K562 (cell line): Measurements from ENCODE around the gene PEPD. TPM values are rescaled to one million over a fixed set of nuclear protein-coding genes. Genes with fewer than 3 reads are reported as not detected.

Experiments used
- ATAC-seq: fragments of 200-7000 bp; cut with Tn5 transposase; 3 replicates; pipeline ENCODE4 v1.9.1; 2020; ENCODE audit warnings: moderate library complexity
- BruUV-seq: library from RNA; stranded (reverse); fragments of 400-500 nt; replicated peaks from 2 replicates; lab custom pipeline; 2021; lab: Mats Ljungman, UMichigan
- CTCF ChIA-PET: fragments of 300-600 bp; formaldehyde crosslinking; extraction: SDS; loops from one replicate; lab custom pipeline; 2021; ENCODE audit warnings: low intra/inter-chr PET ratio; lab: Yijun Ruan, JAX
- POLR2A ChIA-PET: fragments of 300-600, 350-650 bp; sonication (Branson Sonifier 250); formaldehyde crosslinking; extraction: SDS; loops from one replicate; lab custom pipeline; 2021; ENCODE audit warnings: antibody characterized with exemption, inconsistent platforms; lab: Yijun Ruan, JAX
- DNase-seq, 4 experiments: peaks; one replicate each; pipeline versions ENCODE4 v3.0.0 to v3.0.0-alpha.2; 2011 to 2018; ENCODE audit warnings: low spot score in 3 of 4, mixed read lengths in 3 of 4; ENCODE audit errors: extremely low read depth in 1 of 4
- FAIRE-seq: peaks from 2 replicates; lab custom pipeline; 2011; peaks lifted over from hg19 to GRCh38; lab: Jason Lieb, UNC
- H2AFZ ChIP-seq: 2 replicates; pipeline ENCODE4 v1.6.0; 2011; ENCODE audit warnings: low read depth, low read length, control low read depth, inconsistent platforms
- H3K27ac ChIP-seq: fragments of 200-600 bp; 3 replicates; pipeline ENCODE4 v1.8.0; 2011; ENCODE audit warnings: low read depth, mild to moderate bottlenecking, control low read depth, inconsistent platforms, low read length, moderate library complexity, mixed read lengths; ENCODE audit errors: extremely low read depth
- H3K27me3 ChIP-seq, 2 experiments: fragments of 300-600 bp in 1 of 2; 2 replicates in 1 of 2; 3 replicates in 1 of 2; pipeline versions ENCODE4 v1.6.0 to v1.8.0; 2011; ENCODE audit warnings: inconsistent platforms in 2 of 2, low read length in 2 of 2, mild to moderate bottlenecking in 1 of 2, mixed read lengths in 1 of 2, moderate library complexity in 1 of 2; ENCODE audit not compliant: control insufficient read depth in 2 of 2, insufficient read depth in 2 of 2
- H3K36me3 ChIP-seq: fragments of 300-600 bp; 3 replicates; pipeline ENCODE4 v1.8.0; 2011; ENCODE audit warnings: mild to moderate bottlenecking, low read length, inconsistent platforms; ENCODE audit not compliant: control insufficient read depth, insufficient read depth
- H3K4me1 ChIP-seq, 2 experiments: fragments of 200-600 bp in 1 of 2; replicated peaks in 1 of 2; 2 replicates in 1 of 2; 3 replicates in 1 of 2; pipeline versions ENCODE4 v1.5.1 to v1.8.0; 2011; ENCODE audit warnings: inconsistent platforms in 2 of 2, low read length in 2 of 2, mild to moderate bottlenecking in 1 of 2, mixed read lengths in 1 of 2, moderate library complexity in 1 of 2; ENCODE audit not compliant: control insufficient read depth in 2 of 2, insufficient read depth in 2 of 2
- H3K4me2 ChIP-seq: 2 replicates; pipeline ENCODE4 v1.6.1; 2011; ENCODE audit warnings: low read length, control low read depth, inconsistent platforms, mixed read lengths; ENCODE audit not compliant: insufficient read depth
- H3K4me3 ChIP-seq: fragments of 200-600 bp; sonication (generic), shearing (Covaris generic); 2 replicates; pipeline ENCODE4 v1.5.1; 2016; ENCODE audit warnings: control low read depth, inconsistent platforms
- H3K79me2 ChIP-seq: fragments of 200-600 bp; 3 replicates; pipeline ENCODE4 v1.8.0; 2011; ENCODE audit warnings: low read length, inconsistent platforms; ENCODE audit not compliant: control insufficient read depth, insufficient read depth
- H3K9ac ChIP-seq, 2 experiments: 2 replicates each; pipeline versions ENCODE4 v1.6.0 to v1.6.1; 2011; ENCODE audit warnings: low read depth in 2 of 2, low read length in 2 of 2, control low read depth in 1 of 2, inconsistent platforms in 1 of 2, mild to moderate bottlenecking in 1 of 2, mixed read lengths in 1 of 2; ENCODE audit not compliant: insufficient read depth in 1 of 2
- H3K9me1 ChIP-seq: one replicate; pipeline ENCODE4 v1.6.0; 2011; ENCODE audit warnings: inconsistent platforms, mild to moderate bottlenecking, low read length, moderate library complexity; ENCODE audit not compliant: control insufficient read depth, insufficient read depth
- H3K9me3 ChIP-seq: replicated peaks from 2 replicates; pipeline ENCODE4 v1.5.1; 2011; ENCODE audit warnings: low read depth, low read length, inconsistent platforms; ENCODE audit not compliant: control insufficient read depth, insufficient read depth
- H4K20me1 ChIP-seq: replicated peaks from 2 replicates; pipeline ENCODE4 v1.6.1; 2011; ENCODE audit warnings: low read length, inconsistent platforms, mixed read lengths; ENCODE audit not compliant: control insufficient read depth, insufficient read depth
- CBX3 ChIP-seq, 2 experiments: IDR thresholded peaks; 1 replicate in 1 of 2; 2 replicates in 1 of 2; pipeline ENCODE4 v1.6.1; 2012; ENCODE audit warnings: inconsistent platforms in 2 of 2, low read length in 2 of 2, borderline replicate concordance in 1 of 2, control low read depth in 1 of 2
- DDX20 ChIP-seq: fragments of 450-650 bp; IDR thresholded peaks from 2 replicates; pipeline ENCODE4 v1.6.1; 2016; ENCODE audit warnings: missing genetic modification characterization, low read depth, mild to moderate bottlenecking, missing compliant biosample characterization, moderate library complexity
- GABPA ChIP-seq: fragments of 200-800 bp; sonication (Bioruptor generic); conservative IDR thresholded peaks from 2 replicates; pipeline ENCODE4 v1.6.1; 2016; ENCODE audit warnings: low read depth, missing genetic modification characterization, missing compliant biosample characterization
- IRF9 ChIP-seq: fragments of 450-650 bp; IDR thresholded peaks from 2 replicates; pipeline ENCODE4 v1.6.1; 2016; ENCODE audit warnings: missing biosample characterization, missing genetic modification characterization
- KDM2B ChIP-seq: fragments of 250-450 bp; sonication (Bioruptor Pico); IDR thresholded peaks from 2 replicates; pipeline ENCODE4 v1.8.0; 2021; ENCODE audit warnings: mild to moderate bottlenecking, moderate library complexity
- MCM3 ChIP-seq: fragments of 450-650 bp; IDR thresholded peaks from 2 replicates; pipeline ENCODE4 v1.6.1; 2016
- MTA1 ChIP-seq: fragments of 450-650 bp; IDR thresholded peaks from 2 replicates; pipeline ENCODE4 v1.6.1; 2017; ENCODE audit warnings: borderline replicate concordance
- MYNN ChIP-seq, 2 experiments: sonication (generic); formaldehyde crosslinking in 1 of 2; IDR thresholded peaks; 2 replicates each; pipeline versions ENCODE4 v1.5.0 to v1.6.1; 2016 to 2020; ENCODE audit warnings: antibody characterized with exemption in 1 of 2, missing genetic modification reagents in 1 of 2
- NFATC3 ChIP-seq: fragments of 450-650 bp; IDR thresholded peaks from 2 replicates; pipeline ENCODE4 v1.6.1; 2017; ENCODE audit warnings: mild to moderate bottlenecking
- RFX5 ChIP-seq: IDR thresholded peaks from 2 replicates; pipeline ENCODE4 v1.6.1; 2011; ENCODE audit warnings: low read depth, mild to moderate bottlenecking, improper control_type of control experiment, low read length
- SAFB ChIP-seq: fragments of 200-400 bp; formaldehyde crosslinking; IDR thresholded peaks from 2 replicates; pipeline ENCODE4 v1.6.1; 2017; ENCODE audit warnings: low read depth, low read length, borderline replicate concordance
- SIN3B ChIP-seq: fragments of 450-650 bp; IDR thresholded peaks from 2 replicates; pipeline ENCODE4 v1.6.1; 2017; ENCODE audit warnings: low read depth, mild to moderate bottlenecking, moderate library complexity
- TCF7L2 ChIP-seq: fragments of 150-350 bp; IDR thresholded peaks from 2 replicates; pipeline ENCODE4 v1.6.1; 2016; ENCODE audit warnings: low read depth, mild to moderate bottlenecking, low read length, moderate library complexity
- ZNF584 ChIP-seq: fragments of 200-800 bp; sonication (Bioruptor generic); IDR thresholded peaks from 2 replicates; pipeline ENCODE4 v1.6.1; 2016; ENCODE audit warnings: low read depth, mild to moderate bottlenecking, missing genetic modification characterization, missing compliant biosample characterization
- WGBS: fragments of 100-300 bp; shearing (Covaris generic); methylation state at CpG from one replicate; pipeline ENCODE4 v1.1.6; 2016; ENCODE audit warnings: low coverage, mixed read lengths; ENCODE audit not compliant: insufficient coverage; ENCODE audit errors: missing lambda C conversion rate; 5-methylcytosine and 5-hydroxymethylcytosine counted together
- in situ Hi-C: fragments of 300-500 bp; cut with MboI; formaldehyde crosslinking; loops from 4 replicates; pipeline ENCODE4 v1.15.0; 2018; ENCODE audit warnings: inconsistent platforms, mixed read lengths
- intact Hi-C: fragments of 100-400 bp; cut with micrococcal nuclease; formaldehyde crosslinking; loops from 2 replicates; pipeline ENCODE4 v1.14.2; 2022
- polyA plus RNA-seq, 8 experiments: library from polyadenylated mRNA; depleted of rRNA in 4 of 8; stranded (reverse) in 5 of 8; unstranded in 3 of 8; fragments of >200 nt; fragmentation: Nextera tagmentation in 2 of 8; fragmentation: Illumina TruSeq in 1 of 8; extraction: Ambion mirVana in 2 of 8; extraction: Trizol in 1 of 8; gene quantifications; 2 replicates each; pipeline versions ENCODE4 v1.2.1 to v1.2.3, GENCODE V29; 2011 to 2014; ENCODE audit warnings: inconsistent platforms in 1 of 8, missing spikeins in 1 of 8
- total RNA-seq, 7 experiments: library from RNA; depleted of rRNA in 6 of 7; stranded (reverse); fragments of >200 nt in 6 of 7; fragmentation: Illumina TruSeq in 2 of 7; extraction: Trizol in 2 of 7; gene quantifications; 2 replicates each; pipeline versions ENCODE4 v1.2.1 to v1.2.3, GENCODE V29; 2011 to 2021; ENCODE audit warnings: low replicate concordance in 1 of 7
- TF ChIP-seq, protein P1 (sequence below): fragments of 250-450 bp; sonication (Bioruptor Pico); IDR thresholded peaks from 2 replicates; pipeline ENCODE4 v1.4.0; 2020; ENCODE audit warnings: borderline replicate concordance

Gene PEPD
- total and polyA plus RNA-seq, 9 of the 15 experiments (the other 6 are each of a cell fraction or from before 2014, with no cell fraction given): 1.3 to 19.2 (median 16.0) TPM

GRCh38 chr19:33557196-33557595, 35.6 kb upstream of the PEPD start:
- no TSS peak for BruUV-seq
- Histone ChIP-seq H3K27ac (no peak overlapping the region), H3K4me1 (no peaks in the 10 kb centered on the region), H3K9ac (no peak overlapping the region), H3K27me3 (peaks cover 0 to 41% of the 10 kb centered on the region in 2 experiments; a peak in 3 of 5 replicates), H3K9me1 (no peaks in the 10 kb centered on the region), H3K79me2 (no peaks in the 10 kb centered on the region), H3K36me3 (no peaks in the 10 kb centered on the region), H2AFZ (no peak overlapping the region), H3K4me2 (no peak overlapping the region), H4K20me1 (peaks cover 5% of the 10 kb centered on the region; the same call in 1 of the 2 replicates), H3K9me3 (no peaks in the 10 kb centered on the region), H3K4me3 (no peak overlapping the region)
- CTCF ChIA-PET: no interaction called here
- no peak for DNase-seq
- WGBS: 0% methylated on average over 10 of the region's 10 CpGs
- TF ChIP-seq SAFB: no peak
- no peak for TF ChIP-seq RFX5
- no peak for TF ChIP-seq KDM2B (CRISPR knock-in tag)
- TF ChIP-seq, protein P1, sequence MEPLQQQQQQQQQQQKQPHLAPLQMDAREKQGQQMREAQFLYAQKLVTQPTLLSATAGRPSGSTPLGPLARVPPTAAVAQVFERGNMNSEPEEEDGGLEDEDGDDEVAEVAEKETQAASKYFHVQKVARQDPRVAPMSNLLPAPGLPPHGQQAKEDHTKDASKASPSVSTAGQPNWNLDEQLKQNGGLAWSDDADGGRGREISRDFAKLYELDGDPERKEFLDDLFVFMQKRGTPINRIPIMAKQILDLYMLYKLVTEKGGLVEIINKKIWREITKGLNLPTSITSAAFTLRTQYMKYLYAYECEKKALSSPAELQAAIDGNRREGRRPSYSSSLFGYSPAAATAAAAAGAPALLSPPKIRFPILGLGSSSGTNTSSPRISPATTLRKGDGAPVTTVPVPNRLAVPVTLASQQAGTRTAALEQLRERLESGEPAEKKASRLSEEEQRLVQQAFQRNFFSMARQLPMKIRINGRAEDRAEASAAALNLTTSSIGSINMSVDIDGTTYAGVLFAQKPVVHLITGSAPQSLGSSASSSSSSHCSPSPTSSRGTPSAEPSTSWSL (CRISPR knock-in tag): no peak
- FAIRE-seq: no peak
- POLR2A ChIA-PET: no interaction called here
- in situ Hi-C loops (no loop called here), intact Hi-C loops (no loop called here)
- ATAC-seq: no peak

- WGBS: 0% methylated on average over 4 of the region's 4 CpGs
- ChIA-PET POLR2A (no interaction called here), CTCF (no interaction called here)
- Histone ChIP-seq H3K9me1 (no peaks in the 10 kb centered on the region), H3K4me3 (no peak overlapping the region), H3K27me3 (peaks cover 0 to 47% of the 10 kb centered on the region in 2 experiments; a peak in 3 of 5 replicates), H2AFZ (no peak overlapping the region), H3K9ac (no peak overlapping the region), H4K20me1 (peaks cover 5% of the 10 kb centered on the region; the same call in 1 of the 2 replicates), H3K79me2 (no peaks in the 10 kb centered on the region), H3K4me2 (no peak overlapping the region), H3K27ac (no peak overlapping the region), H3K36me3 (no peaks in the 10 kb centered on the region), H3K4me1 (no peaks in the 10 kb centered on the region), H3K9me3 (no peaks in the 10 kb centered on the region)
- no peak for DNase-seq
- intact Hi-C loops (no loop called here), in situ Hi-C loops (no loop called here)
- no TSS peak for BruUV-seq
- no peak for FAIRE-seq
- no peak for ATAC-seq
- TF ChIP-seq ZNF584: no peak
- TF ChIP-seq NFATC3: no peak
- no peak for TF ChIP-seq CBX3 (IDR thresholded peaks at IDR 0.05; ENCODE audit: borderline replicate concordance in 1 of 2, low read length in 2 of 2)
- no peak for TF ChIP-seq MYNN (IDR thresholded peaks at IDR 0.05)
- TF ChIP-seq MYNN (CRISPR knock-in tag; IDR thresholded peaks at IDR 0.05): no peak
- no peak for TF ChIP-seq TCF7L2
- TF ChIP-seq MCM3: no peak
- no peak for TF ChIP-seq GABPA (tag)
- no peak for TF ChIP-seq SIN3B
- no peak for TF ChIP-seq MTA1
- no peak for TF ChIP-seq DDX20 (tag)
- no peak for TF ChIP-seq IRF9 (tag)
These were observed 34.7 kb upstream of the PEPD start for GRCh38 chr19:33556261-33556660.
